ENCODE data around the gene RPS6KA5.
"Not testable (repeated sequence)": the region's sequence is repeated elsewhere in the genome, so short reads cannot be mapped to it uniquely, and the experiment has no call there.

RPS6KA5 gene

GRCh38 chr14:91022622-91023028 is 37.8 kb downstream of the RPS6KA5 start:
- not testable (repeated sequence) for DNase-seq

DNA sequence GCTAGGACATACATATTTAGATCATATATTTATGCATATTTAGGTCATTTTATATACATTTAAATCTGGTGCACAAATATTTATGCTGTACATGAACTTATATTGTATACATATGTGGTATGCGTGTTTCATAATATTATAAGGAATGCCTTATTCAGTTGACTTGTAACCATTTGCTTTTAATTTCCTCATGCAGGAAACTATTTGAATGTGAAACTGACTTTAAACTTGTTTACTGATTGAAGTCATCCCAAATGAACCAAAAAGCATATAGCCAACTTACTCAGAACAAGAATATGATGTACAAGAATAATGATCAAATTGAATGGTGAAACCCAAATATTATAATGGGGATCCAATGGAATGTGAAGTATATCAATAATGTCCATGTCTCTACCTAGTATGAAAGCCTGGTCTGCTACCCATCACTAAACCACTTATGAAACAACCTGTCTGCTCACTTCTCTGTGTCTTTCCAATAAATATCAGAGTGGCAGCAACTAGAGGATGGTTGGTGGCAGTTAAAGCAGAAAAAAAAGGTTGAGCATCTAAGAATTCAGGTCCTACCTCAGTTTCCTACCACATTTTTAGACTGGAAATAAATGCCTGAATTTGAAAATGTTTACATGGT is 38.3 kb downstream of the RPS6KA5 start:
- no peak for DNase-seq

DNA sequence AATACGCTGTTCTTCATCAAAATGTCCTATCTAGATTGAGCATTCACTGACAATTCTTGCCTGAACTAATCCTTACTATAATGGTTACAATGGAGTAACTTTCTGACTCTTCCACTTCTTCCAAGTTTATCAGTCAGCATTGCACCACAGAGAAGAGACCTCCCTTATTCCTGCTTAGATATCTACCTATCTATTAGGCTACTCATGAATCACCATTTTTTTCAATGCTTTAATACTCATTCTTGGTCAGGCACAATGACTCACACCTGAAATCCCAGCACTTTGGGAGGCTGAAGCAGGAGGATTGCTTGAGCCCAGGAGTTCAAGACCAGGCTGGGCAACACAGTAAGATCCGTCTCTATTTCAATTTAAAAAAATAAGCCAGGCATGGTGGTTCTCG is 39.3 kb downstream of the RPS6KA5 start:
- DNase-seq: no peak

DNA sequence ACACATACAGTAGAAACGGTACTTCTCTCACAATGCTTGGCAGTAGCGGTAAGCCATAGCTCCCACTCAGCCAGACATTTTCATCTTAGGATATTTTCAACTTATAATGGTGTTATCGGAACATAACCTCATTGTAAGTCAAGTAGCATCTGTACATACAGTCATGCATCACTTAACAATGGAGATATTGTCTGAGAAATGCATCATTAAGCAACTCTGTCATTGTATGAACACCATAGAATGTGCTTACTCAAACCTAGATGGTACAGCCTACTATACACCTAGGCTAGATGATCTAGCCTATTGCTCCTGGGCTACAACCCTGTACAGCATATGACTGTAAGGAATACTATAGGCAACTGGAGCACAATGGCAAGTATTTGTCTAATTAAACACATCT is 40.8 kb downstream of the RPS6KA5 start:
- no peak for DNase-seq

- DNase-seq: no peak
Observed at GRCh38 chr14:91018481-91018880, 42.0 kb downstream of the RPS6KA5 start.

DNA sequence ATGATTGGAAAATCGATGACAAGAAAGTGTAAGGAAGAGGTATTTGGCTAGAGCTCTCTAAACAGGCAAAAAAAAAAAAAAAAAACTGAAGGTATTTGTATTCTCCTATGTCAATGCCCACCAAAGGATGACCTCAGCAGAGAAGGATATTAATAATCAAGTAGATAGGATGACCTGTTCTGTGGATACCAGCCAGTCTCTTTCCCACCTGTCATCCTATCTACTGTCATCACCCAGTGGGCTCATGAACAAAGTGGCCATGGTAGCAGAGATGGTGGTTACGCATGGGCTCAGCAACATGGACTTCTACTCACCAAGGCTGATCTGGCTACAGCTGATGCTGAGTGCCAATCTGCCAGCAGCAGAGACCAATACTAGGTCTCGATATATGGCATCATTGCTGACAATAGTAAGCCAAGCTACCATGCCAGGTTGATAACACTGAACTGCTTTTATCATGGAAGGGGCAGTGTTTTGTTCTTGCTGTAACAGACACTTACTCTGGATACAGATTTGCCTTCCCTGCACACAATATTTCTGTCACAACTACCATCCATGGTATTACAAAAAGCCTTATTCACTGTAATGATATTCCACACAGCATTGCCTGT is 43.5 kb downstream of the RPS6KA5 start:
- no peak for DNase-seq

DNA sequence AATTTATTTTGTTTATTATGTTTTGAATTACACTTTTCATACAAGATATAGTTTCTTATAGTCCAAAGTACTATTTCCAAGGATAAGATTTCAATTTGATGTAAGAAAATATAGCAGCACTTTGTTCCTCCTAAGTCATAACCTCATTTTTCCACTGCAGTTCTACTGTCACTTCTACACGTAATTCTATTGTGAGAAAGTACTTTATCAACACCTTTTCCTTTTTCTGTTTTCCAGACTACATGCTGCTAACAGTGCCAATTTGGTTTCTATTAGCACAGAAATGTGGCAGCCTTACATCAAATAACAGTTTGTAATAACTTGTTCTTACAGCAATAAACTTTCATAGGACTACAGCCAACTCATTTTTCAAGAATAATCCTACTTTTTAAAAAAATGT is 45.0 kb downstream of the RPS6KA5 start:
- DNase-seq: no peak

DNA sequence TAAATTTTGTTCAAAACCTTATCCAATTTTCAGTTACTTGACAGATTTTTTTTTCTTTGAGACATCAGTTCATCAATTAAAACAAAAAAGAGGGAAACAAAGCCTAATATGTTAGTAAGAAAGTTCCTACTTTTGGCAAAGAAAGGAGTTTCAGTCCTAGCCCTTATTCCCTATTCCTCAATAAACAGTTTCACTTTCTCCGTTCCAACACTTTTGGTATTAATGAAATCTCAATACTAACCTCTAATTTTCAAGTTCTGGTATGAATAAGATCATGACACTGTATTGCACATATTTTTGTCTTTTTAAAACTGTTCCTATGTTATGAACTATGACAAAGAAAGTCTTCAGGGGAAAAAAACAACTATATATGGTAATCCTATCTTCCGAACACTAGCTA is 48.4 kb downstream of the RPS6KA5 start:
- no peak for DNase-seq

DNA sequence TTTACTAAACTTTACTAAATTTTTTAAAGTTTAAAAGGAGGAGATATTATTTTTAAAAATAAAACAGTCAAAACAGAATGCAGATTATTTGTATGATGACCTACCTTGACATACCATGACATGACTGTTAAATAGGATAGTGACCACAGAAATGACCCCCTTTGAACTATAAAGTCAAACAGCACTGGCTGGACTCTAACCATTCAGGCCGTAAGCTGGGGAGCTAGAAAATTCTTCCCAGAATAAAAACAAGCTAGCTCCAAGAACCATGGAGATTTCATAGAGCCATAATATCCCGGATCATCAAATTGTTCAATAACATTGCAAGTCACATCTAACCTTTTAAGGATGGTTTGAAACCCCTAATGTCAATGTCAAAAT is 50.3 kb downstream of the RPS6KA5 start:
- no peak for DNase-seq

GRCh38 chr14:91009501-91010152 is 50.8 kb downstream of the RPS6KA5 start:
- no peak for DNase-seq

- DNase-seq: no peak
Observed at GRCh38 chr14:91008759-91009409, 51.6 kb downstream of the RPS6KA5 start.

GRCh38 chr14:91005716-91006115 is 54.7 kb downstream of the RPS6KA5 start:
- DNase-seq: no peak

- no peak for DNase-seq
Observed at GRCh38 chr14:91004987-91005386, 55.5 kb downstream of the RPS6KA5 start.

DNA sequence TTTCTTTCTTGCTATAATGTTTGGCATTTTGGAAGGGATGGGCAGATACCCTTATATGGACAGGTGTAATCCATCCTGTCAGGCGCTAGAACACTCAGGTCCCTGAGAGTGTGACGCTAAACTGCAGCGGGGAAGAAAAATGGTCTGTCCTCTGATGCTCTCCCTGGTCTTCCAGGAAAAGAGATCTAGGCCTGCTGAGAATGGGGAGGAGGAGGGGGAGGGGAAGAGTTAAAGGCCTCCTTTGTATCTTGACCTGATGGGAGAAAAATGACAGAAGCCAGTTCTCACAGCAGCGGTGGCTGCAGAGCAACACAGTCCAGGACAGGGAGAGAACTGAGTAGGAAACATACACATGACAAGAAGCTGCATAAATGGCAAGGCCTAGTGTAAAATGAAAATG is 61.1 kb downstream of the RPS6KA5 start:
- DNase-seq: no peak

DNA sequence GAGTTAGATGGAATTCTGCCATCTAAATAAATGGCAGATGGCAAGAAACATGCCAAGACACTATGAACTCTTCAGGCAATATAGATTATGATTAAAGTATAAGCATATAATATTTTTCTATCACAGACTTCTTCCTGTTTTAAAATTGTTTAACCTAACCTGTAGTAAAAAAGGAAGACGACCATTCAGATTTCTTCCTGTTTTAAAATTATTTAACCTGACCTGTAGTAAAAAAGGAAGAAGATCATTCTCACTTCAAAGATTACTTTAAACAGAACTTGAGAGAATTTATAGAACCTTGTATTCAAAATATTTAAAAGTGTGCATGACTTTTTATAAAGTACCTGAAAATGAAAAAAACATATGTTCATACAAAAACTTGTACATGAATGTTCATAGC is 63.5 kb downstream of the RPS6KA5 start:
- no peak for DNase-seq

GRCh38 chr14:90995785-90996184 is 64.7 kb downstream of the RPS6KA5 start:
- DNase-seq: no peak

DNA sequence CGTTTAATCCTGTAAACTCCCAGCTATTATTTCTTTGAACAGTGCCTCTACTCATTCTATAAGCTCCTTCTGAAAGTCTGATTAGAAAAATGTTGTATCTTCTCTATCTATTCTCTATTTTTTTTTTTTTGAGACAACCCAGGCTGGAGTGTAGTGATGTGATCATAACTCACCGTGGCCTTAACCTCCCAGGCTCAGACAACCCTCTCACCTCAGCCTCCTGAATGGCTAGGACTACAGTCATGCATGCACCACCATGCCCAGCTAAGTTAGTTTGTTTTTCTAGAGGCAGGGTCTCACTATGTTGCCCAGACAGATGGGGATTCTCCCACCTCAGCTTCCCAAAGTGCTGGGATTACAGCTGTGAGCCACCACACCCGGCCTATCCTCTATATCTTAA is 66.6 kb downstream of the RPS6KA5 start:
- no peak for DNase-seq

- DNase-seq: no peak
Observed at GRCh38 chr14:90991690-90992443, 68.6 kb downstream of the RPS6KA5 start.

- no peak for DNase-seq
Observed at GRCh38 chr14:90990141-90990540, 70.3 kb downstream of the RPS6KA5 start.

DNA sequence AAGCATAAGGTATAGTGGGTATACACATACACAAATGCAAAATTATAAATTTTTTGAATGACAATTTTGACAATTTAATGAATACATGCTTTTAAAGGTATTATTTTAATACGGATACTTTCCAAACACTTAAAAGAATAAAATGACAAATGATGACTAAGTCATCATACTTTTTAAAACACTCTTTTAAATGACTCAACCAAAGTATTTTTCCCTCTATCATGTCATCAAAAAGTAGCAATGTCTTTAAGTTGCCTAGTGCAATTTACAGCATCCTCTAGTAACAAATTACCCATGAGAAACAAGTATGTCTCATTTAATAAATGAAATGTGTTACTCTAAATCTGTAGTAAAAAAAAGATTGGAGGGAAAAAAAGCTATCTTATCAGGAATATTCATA is 73.3 kb downstream of the RPS6KA5 start:
- no peak for DNase-seq

DNA sequence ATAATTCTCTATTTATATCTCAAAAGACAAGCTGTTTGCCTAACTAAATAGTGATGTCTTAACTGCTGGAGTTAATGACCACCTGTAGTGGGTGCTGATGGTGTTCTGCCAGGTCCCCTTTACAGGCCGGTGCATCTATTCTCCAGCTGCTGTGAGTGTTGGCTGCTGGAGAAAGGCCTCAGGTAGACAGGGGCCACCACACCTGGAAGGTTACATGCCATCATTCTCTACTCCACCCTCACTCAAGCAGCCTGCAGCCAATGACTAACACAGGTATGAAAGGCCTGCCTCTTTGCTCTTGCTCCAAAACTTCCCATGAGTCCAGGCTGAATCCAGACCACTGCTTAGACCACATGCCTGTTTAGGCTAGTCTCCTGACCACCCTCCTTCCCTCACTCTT is 73.9 kb downstream of the RPS6KA5 start:
- DNase-seq: no peak

DNA sequence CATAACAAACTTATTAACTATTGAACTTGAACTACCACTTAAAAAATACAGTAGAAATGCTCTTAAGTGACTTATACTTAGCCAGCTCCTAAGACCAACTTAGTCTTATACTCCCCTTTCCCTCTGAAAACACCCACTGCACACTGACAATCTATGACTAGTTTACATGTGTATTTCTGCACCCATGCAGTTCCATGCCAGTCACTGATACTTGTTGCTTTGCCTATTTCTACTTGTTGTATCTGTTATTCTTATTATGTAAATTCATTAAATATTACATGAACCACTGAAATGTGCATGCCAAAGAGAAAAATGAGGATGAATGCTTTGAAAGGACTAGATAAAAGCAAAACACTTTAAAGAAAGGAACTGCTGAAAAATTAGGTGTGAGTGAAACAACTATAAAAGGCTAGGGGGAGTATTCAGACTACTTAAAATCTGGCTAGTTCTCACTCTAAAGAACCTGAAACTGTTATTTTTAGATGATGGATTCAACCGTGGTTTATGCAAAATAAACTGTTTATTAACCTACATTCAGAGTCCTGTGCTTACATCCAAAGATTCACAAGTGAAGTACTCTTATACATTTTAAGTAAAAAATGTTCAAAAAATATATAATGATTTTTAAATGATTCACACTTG is 74.7 kb downstream of the RPS6KA5 start:
- DNase-seq: no peak

DNA sequence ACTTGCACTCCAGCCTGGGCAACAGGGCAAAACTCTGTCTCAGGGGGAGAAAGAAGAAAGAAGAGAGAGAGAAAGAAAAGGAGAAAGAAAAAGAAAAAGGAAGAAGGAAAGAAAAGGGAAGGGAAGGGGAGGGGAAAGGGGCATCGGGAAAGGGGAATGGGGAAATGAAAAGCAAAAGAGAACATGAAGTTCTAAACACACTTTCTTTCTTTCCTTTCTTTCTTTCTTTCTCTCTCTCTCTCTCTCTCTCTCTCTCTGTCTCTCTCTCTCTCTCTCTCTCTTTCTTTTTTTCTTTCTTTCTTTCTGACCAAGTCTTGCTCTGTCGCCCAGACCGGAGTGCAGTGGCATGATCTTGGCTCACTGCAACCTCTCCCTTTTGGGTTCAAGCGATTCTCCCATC is 76.9 kb downstream of the RPS6KA5 start:
- no peak for DNase-seq
